ENCODE data around the gene POM121C. TPM values are rescaled to one million over a fixed set of nuclear protein-coding genes. Genes with fewer than 3 reads are reported as not detected.

POM121C gene
- total RNA-seq, 1 experiment from 2014 or later = 72.7 TPM

DNA sequence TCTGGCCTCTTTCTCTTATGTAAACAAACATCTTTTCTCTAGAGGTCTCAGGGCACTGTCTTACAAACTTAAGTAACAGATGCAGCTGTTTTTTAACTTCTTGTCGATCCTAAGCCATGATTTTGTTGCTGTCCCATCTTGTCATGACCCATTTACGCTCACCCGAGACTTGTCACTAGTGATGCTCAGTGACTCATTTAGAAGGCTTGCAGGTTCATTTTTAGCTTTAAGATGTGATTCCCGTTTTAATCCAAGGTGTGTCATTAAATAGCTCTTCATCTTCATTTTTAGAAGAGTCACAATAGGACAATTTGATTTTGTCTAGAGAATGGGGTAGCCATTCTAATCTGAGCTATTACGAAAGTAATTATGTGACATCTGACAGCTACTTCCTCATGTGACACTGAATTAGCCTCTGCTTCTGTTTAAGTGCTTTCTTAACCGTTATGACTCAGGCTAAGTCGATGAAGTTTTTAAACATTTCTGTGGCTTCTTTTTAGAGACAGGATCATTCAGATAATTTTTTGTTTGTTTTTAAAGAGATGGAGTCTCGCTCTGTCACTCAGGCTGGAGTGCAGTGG is 48.7 kb upstream of the POM121C start:
- no peak overlapping the region for H2AK5ac ChIP-seq (ENCODE audit: insufficient read length, low read length)
- no peak overlapping the region for H3T11ph ChIP-seq (ENCODE audit: low read length)
- H3K18ac ChIP-seq (ENCODE audit: insufficient read length, low read depth, low read length) = no peak overlapping the region
- no peak for DNase-seq
- H3K4me2 ChIP-seq (ENCODE audit: insufficient read depth, insufficient read length, low read length) = no peak overlapping the region
- H3K79me2 ChIP-seq (ENCODE audit: insufficient read depth, low read length) = no peaks in the 10 kb centered on the region
- H3K23me2 ChIP-seq (ENCODE audit: insufficient read length, low read depth, low read length, poor library complexity, severe bottlenecking) = no peaks in the 10 kb centered on the region
- Mint-ChIP-seq H3K9me3 (no peaks in the 10 kb centered on the region), H3K4me3 (no peak overlapping the region), H3K27me3 (ENCODE audit: low read depth) (no peaks in the 10 kb centered on the region), H3K27ac (no peak overlapping the region; a peak in 1 of 7 replicates), H3K4me1 (peaks cover 4 to 7% of the 10 kb centered on the region in 2 experiments), H3K36me3 (ENCODE audit: insufficient read depth in 1 of 3, low read depth in 3 of 3) (peaks cover 27 to 59% (median 44%) of the 10 kb centered on the region in 3 experiments; a peak in 6 of 7 replicates)
- peaks cover 3% of the 10 kb centered on the region; the same call in 1 of the 2 replicates for H3K4me1 ChIP-seq (ENCODE audit: insufficient read depth, low read length)
- H4K20me1 ChIP-seq (ENCODE audit: control insufficient read depth, insufficient read depth, insufficient read length) = no peaks in the 10 kb centered on the region
- no peaks in the 10 kb centered on the region for H3K9me3 ChIP-seq (ENCODE audit: control insufficient read depth, low read depth, low read length)
- no peak overlapping the region for H3K56ac ChIP-seq (ENCODE audit: insufficient read length, low read depth, low read length)
- H4K91ac ChIP-seq (ENCODE audit: insufficient read length, low read depth, low read length) = no peak overlapping the region
- no peak overlapping the region for H3K27ac ChIP-seq (ENCODE audit: insufficient read length, low read depth, low read length)
- no peak overlapping the region for H2AFZ ChIP-seq (ENCODE audit: low read length)
- no CpG with 5 or more reads among the region's 8 CpGs for whole genome bisulfite sequencing (ENCODE audit: extremely low coverage, insufficient read length, low lambda C conversion rate)
- H3K23ac ChIP-seq (ENCODE audit: insufficient read length, low read depth, low read length) = no peak overlapping the region
- TF ChIP-seq CTCF (conservative IDR thresholded peaks at IDR 0.05) = no peak
- H3K4ac ChIP-seq (ENCODE audit: low read depth, low read length) = no peak overlapping the region
- H3K79me1 ChIP-seq (ENCODE audit: insufficient read depth, low read depth, low read length, poor library complexity, severe bottlenecking) = no peaks in the 10 kb centered on the region
- no peaks in the 10 kb centered on the region for H3K27me3 ChIP-seq (ENCODE audit: insufficient read depth, low read length)
- H2BK5ac ChIP-seq (ENCODE audit: insufficient read length, low read length) = no peak overlapping the region
- no peak overlapping the region for H2BK15ac ChIP-seq (ENCODE audit: low read depth, low read length)
- H2BK120ac ChIP-seq (ENCODE audit: low read depth, low read length, poor library complexity, severe bottlenecking) = no peak overlapping the region
- H3K14ac ChIP-seq (ENCODE audit: insufficient read depth, low read length) = no peak overlapping the region
- no peak overlapping the region for H4K5ac ChIP-seq (ENCODE audit: insufficient read length, low read depth, low read length)
- no peak overlapping the region for H2BK12ac ChIP-seq (ENCODE audit: insufficient read length, low read depth, low read length)
- no peak overlapping the region for H2BK20ac ChIP-seq (ENCODE audit: low read depth, low read length, poor library complexity, severe bottlenecking)
- no peak overlapping the region for H3K9ac ChIP-seq (ENCODE audit: extremely low read depth, insufficient read length, low read length)
- H4K8ac ChIP-seq (replicated peaks; ENCODE audit: insufficient read length, low read depth, low read length) = no peak overlapping the region

Data from H9 (cell line).